ENCODE measurements around the gene ST6GALNAC6.
A peak's percentile ranks its signal among the peaks of the same experiment; 100 is the strongest.
"Not testable (repeated sequence)": the region's sequence is repeated elsewhere in the genome, so short reads cannot be mapped to it uniquely, and the experiment has no call there.

Gene ST6GALNAC6

GRCh38 chr9:127871531-127871930 is 27.9 kb downstream of the ST6GALNAC6 start:
- no peak for DNase-seq

DNA sequence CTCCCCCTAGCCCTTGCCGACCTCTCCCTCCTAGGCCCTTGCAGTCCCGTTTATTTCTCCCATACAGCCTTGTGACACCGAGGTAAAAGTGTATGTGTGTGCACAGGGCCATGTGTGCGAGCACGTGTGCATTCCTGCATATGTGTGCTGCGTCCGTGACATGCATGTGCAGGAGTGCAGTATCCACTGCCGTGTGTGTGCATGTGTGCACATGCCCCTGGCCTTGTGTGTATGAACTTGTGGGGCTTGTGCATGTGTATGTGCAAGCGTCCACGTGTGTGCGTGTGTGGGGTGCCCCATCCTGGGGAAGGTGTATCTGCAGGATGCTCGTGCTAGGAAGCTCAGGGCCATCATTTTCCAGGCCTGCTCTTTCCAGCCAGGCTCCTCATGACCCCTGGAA is 28.5 kb downstream of the ST6GALNAC6 start:
- DNase-seq = no peak

DNA sequence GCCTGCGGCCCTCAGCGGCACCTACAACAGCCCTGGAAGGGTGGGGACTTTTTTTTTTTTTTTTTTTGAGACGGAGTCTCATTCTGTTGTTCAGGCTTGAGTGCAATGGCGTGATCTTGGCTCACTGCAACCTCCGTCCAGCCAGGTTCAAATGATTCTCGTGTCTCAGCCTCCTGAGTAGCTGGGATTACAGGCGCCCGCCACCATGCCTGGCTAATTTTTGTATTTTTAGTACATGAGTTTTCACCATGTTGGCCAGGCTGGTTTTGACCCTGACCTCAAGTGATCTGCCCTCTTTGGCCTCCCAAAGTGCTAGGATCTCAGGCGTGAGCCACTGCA is 29.3 kb downstream of the ST6GALNAC6 start:
- not testable (repeated sequence) for DNase-seq

GRCh38 chr9:127869310-127870152 is 29.9 kb downstream of the ST6GALNAC6 start:
- peak; percentile 88 for DNase-seq

DNA sequence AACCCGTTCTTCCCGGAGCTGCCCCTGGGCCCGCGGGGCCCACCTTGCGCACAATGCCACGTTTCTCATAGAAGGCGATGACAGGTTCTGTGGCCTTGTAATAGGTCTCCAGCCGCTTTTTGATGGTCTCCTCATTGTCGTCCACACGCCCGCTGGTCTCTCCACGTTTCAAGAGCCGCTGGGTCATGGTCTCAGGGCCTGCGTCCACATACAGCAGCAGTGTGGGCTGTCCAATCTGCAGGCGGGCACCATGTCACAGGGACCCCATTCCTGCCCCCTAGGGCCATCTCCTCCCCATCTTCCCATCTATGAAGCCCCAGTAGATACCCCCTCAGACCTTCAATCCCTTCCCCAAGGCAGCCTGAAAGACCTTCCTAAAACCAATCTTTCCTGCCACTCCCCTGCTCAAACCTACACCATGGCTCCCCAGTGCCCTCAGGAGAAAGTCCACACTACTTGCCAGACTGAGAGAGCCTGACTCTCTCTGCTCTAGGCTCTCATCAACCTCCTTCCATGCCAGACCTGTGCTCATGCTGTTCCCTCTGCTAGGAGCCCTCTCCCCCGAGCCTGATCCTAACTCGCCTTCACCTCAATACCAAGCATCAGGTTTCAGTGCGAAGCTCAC is 31.0 kb downstream of the ST6GALNAC6 start:
- DNase-seq = no peak

- no peak for DNase-seq
Observed at GRCh38 chr9:127867356-127868277, 31.8 kb downstream of the ST6GALNAC6 start.

DNA sequence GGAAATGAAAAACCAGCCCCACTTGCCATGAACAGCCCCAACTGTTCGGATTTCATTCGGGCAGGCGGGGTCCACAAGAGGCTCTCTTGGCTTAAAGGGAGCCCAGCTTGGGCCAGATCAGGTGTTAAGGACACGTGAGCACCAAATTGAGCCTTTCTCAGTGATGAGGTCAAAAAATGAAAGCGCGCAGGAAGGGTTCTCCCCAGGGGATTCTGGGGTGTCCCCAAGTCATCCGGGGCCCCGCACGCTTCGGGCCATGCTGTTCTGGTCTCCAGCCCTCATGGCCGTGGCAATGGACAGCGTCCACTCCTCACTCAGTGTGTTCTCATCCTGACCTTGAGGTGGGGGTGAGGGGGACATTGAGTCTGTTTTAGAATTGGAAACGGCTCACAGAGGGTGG is 32.9 kb downstream of the ST6GALNAC6 start:
- DNase-seq = no peak

DNA sequence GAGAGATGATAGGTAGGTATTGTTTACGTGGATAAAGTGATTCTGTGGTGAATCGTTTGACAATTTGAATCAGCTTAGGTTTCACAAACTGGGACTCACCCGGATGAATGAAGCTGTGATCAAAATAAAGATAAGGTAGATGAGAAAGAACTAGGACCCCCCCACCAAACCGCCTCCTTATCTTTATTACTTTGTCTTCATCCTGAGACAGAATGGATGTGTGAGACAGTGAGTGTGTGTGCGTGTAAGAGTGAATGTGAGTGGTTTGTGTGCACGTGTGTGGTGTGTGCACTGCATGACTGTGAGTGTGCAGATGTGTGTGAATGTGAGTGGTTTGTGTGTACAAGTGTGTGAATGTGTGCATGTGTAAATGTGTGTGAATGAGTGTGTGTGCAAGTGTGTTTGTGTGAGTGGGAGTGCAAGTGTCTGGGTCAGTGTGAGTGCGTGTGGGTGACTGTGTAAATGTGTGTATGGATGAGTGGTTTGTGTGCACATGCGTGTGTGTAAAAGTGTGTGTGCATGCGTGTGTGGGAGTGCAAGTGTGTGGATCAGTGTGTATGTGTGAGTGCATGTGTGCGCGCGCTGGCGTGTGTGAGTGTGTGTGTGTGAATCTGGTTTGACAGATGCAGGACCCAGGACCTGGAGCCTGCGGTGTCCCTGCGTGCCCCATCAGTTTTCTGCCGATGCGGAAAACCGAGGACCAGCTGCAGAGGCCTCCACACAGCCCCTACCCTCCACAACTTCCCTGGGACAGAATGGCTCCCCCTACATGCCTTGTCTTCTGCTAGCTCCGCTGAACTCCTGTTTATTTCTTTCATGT is 33.5 kb downstream of the ST6GALNAC6 start:
- peak; percentile 48 for DNase-seq

GRCh38 chr9:127863191-127863621 is 36.2 kb downstream of the ST6GALNAC6 start:
- DNase-seq = no peak

GRCh38 chr9:127862075-127863011 is 37.1 kb downstream of the ST6GALNAC6 start:
- DNase-seq = peak; percentile 69

GRCh38 chr9:127860779-127861178 is 38.6 kb downstream of the ST6GALNAC6 start:
- DNase-seq = no peak

GRCh38 chr9:127860260-127860659 is 39.1 kb downstream of the ST6GALNAC6 start:
- no peak for DNase-seq

GRCh38 chr9:127858041-127858512 is 41.3 kb downstream of the ST6GALNAC6 start:
- DNase-seq = no peak

GRCh38 chr9:127857278-127857677 is 42.1 kb downstream of the ST6GALNAC6 start:
- no peak for DNase-seq

- no peak for DNase-seq
Observed at GRCh38 chr9:127856729-127857116, 42.7 kb downstream of the ST6GALNAC6 start.

DNA sequence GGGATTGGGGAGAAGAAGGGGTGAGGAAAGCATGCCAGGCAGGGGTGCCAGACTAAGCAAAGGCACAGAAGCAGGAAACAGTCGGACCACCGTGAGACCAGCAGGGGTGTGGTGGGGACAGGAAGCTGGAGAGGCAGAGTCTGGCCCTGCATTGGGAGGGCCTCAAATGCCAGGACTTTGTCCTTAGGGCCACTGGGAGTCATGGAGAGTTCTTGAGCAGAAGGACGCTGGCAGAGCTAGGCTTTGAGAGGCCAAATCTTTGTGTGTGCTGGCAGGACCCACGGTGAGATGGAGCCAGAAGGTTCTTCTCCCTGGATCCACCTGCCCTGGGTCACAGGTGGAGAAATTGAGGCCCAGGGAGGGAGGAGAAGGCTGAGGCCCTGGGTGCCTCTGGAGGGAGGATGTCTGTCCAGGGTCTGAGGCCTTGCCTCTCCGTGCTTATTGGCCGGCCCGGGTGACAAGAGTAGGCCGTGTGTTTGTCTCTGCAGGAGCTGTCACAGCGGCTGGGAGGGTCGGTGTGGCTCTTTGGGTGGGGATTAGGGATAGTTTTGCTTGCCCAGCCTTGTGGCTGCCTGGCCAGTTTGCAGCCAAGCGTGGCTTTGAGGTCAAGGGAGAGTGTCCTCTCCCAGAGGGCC is 43.2 kb downstream of the ST6GALNAC6 start:
- no peak for DNase-seq

DNA sequence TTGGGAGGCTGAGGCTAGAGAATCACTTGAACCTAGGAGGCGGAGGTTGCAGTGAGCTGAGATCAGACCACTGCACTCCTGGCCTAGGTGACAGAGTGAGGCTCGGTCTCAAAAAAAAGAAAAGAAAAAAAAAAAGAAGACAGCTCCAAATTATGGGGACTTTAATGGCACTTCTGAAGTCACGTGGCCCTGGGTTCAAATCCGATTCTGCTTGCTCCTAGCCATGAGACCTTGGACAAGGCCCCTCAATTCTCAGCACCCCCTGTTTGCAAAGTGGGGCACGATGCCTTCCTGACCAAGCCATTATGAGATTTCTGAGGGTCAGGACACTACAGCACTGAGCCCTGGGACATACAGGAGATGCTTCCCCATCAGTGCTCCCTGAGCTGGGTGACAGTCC is 43.9 kb downstream of the ST6GALNAC6 start:
- no peak for DNase-seq

DNA sequence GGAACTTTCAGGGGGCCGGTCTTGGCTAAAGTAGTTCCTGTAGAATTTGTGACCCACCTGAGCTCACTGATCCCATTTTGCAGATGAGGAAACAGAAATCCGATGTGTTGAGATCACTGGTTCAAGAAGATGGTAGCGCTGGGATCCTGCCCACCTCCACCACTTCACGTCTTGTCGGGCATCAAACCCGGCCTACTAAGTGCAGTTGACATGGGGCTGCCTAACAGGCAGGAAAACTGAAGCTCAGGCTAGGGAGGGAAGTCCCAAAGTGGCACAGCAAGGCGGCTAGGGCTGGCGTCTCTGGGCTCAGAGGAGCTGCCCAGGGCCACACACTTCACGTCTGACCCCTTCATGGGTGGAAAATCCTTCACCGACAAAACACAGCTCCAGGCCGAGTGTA is 44.4 kb downstream of the ST6GALNAC6 start:
- no peak for DNase-seq

GRCh38 chr9:127854184-127854806 is 45.1 kb downstream of the ST6GALNAC6 start, which contains the start of gene ENG:
Gene ENG, minus strand, starts transcription at chr9:127854658. Its CDS starts 303 bp downstream, at chr9:127854355.
- peak; percentile 55 for DNase-seq

All from CD4-positive, alpha-beta T cell treated with Interleukin-17A for 4 hours (primary cell).